Right ventricle myocardium superior (tissue), 1 donor: ENCODE measurements around the gene SP100. TPM values are rescaled to one million over a fixed set of nuclear protein-coding genes. Genes with fewer than 3 reads are reported as not detected.
A peak's percentile ranks its signal among the peaks of the same experiment; 100 is the strongest.
"Not testable (repeated sequence)": the region's sequence is repeated elsewhere in the genome, so short reads cannot be mapped to it uniquely, and the experiment has no call there.

ENCODE experiments used
- ATAC-seq: fragments of 200-7000 bp; cut with Tn5 transposase; one replicate; pipeline ENCODE4 v1.9.1; 2020; ENCODE audit warnings: mild to moderate bottlenecking; ENCODE audit not compliant: poor library complexity
- DNase-seq: peaks from one replicate; pipeline ENCODE4 v3.0.0-alpha.2; 2020
- intact Hi-C: fragments of 100-400 bp; cut with DNase I; formaldehyde crosslinking; loops from one replicate; pipeline ENCODE4 v1.11.2; 2022
- long read RNA-seq: library from polyadenylated mRNA; unstranded; transcript quantifications from one replicate; pipeline ENCODE4 v2.0.0, GENCODE V29; 2021
- total RNA-seq: library from RNA; stranded (reverse); fragmentation: NEBNext Ultra II Directional; extraction: Animal tissue kit (Norgen Biotek cat#: 25700); gene quantifications from one replicate; pipeline ENCODE4 v1.2.1, GENCODE V29; 2021
- donor health status: DM: no; HTN: yes; CAD: no; lungs with severe emphysema.

SP100 gene
- total RNA-seq = 50.9 TPM
- long read RNA-seq, transcript SP100-205 (14 exons, 1,802 nt) = minor isoform, 17 of 121 reads
- long read RNA-seq, transcript SP100-204 (15 exons, 1,898 nt) = major isoform, 32 of 121 reads
- long read RNA-seq, partial matches to known transcripts = 23 of 121 reads
- long read RNA-seq, other reads (novel, unspliced or antisense) = 45 of 121 reads

GRCh38 chr2:230416061-230416721 lies at the start of gene SP100:
SP100 (plus strand) TSS chr2:230416201; CDS start chr2:230416297, 96 bp downstream.
- ATAC-seq (peak; percentile 85), DNase-seq (peak; percentile 85)
- intact Hi-C loops = no loop called here

GRCh38 chr2:230382108-230382507 lies 33.9 kb upstream of the SP100 start:
- ATAC-seq (no peak), DNase-seq (no peak)
- intact Hi-C loops = no loop called here

- ATAC-seq (no peak), DNase-seq (no peak)
- intact Hi-C loops = no loop called here
Measured at GRCh38 chr2:230383453-230383852, 32.5 kb upstream of the SP100 start.

- peak; percentile 51 for ATAC-seq
- intact Hi-C loops = no loop called here
- no peak for DNase-seq
Measured at GRCh38 chr2:230384986-230385385, 31.0 kb upstream of the SP100 start.

GRCh38 chr2:230394301-230394700 lies 21.7 kb upstream of the SP100 start:
- no peak for ATAC-seq
- DNase-seq = no peak
- intact Hi-C loops = no loop called here

- DNase-seq (peak; percentile 41), ATAC-seq (peak; percentile 81)
- intact Hi-C loops = not testable (repeated sequence)
Measured at GRCh38 chr2:230398698-230399097, 17.3 kb upstream of the SP100 start.

GRCh38 chr2:230400041-230400440 lies 16.0 kb upstream of the SP100 start:
- intact Hi-C loops = no loop called here
- ATAC-seq (no peak), DNase-seq (no peak)

- no peak for ATAC-seq
- intact Hi-C loops = no loop called here
- DNase-seq = no peak
Measured at GRCh38 chr2:230400454-230400853, 15.5 kb upstream of the SP100 start.

GRCh38 chr2:230401026-230401425 lies 15.0 kb upstream of the SP100 start:
- intact Hi-C loops, ATAC-seq, DNase-seq: not testable (repeated sequence)

GRCh38 chr2:230403746-230404145 lies 12.3 kb upstream of the SP100 start:
- DNase-seq (no peak), ATAC-seq (no peak)
- intact Hi-C loops = no loop called here

GRCh38 chr2:230405824-230406223 lies 10.2 kb upstream of the SP100 start:
- no peak for ATAC-seq
- no peak for DNase-seq
- intact Hi-C loops = no loop called here

- intact Hi-C loops = no loop called here
- DNase-seq (no peak), ATAC-seq (peak; percentile 40)
Measured at GRCh38 chr2:230408244-230408842, 7.7 kb upstream of the SP100 start.

- ATAC-seq, intact Hi-C loops, DNase-seq: not testable (repeated sequence)
Measured at GRCh38 chr2:230409316-230409715, 6.7 kb upstream of the SP100 start.

- ATAC-seq (no peak), DNase-seq (no peak)
- intact Hi-C loops = no loop called here
Measured at GRCh38 chr2:230410263-230410662, 5.7 kb upstream of the SP100 start.

- DNase-seq = no peak
- no peak for ATAC-seq
- intact Hi-C loops = no loop called here
Measured at GRCh38 chr2:230410861-230411569, 5.0 kb upstream of the SP100 start.

GRCh38 chr2:230411570-230412370 lies 4.2 kb upstream of the SP100 start:
- DNase-seq = peak; percentile 81
- peak; percentile 88 for ATAC-seq
- intact Hi-C loops = no loop called here

- DNase-seq (no peak), ATAC-seq (no peak)
- intact Hi-C loops = no loop called here
Measured at GRCh38 chr2:230412371-230412711, 3.7 kb upstream of the SP100 start.

GRCh38 chr2:230412846-230413245 lies 3.2 kb upstream of the SP100 start:
- ATAC-seq = no peak
- intact Hi-C loops = no loop called here
- no peak for DNase-seq

GRCh38 chr2:230413479-230413878 lies 2.5 kb upstream of the SP100 start:
- no peak for DNase-seq
- intact Hi-C loops = no loop called here
- ATAC-seq = no peak
